ENCODE results near the gene UNC45B. TPM values are rescaled to one million over a fixed set of nuclear protein-coding genes. Genes with fewer than 3 reads are reported as not detected.

Gene UNC45B
- total RNA-seq, 4 donors from 2014 or later: not detected

GRCh38 chr17:35166526-35166925 lies 18.9 kb downstream of the UNC45B start:
- 100% methylated on average over 1 of the region's 5 CpGs; no CpG with 5 or more reads in 1 of the 2 donors for WGBS, 2 donors
- Histone ChIP-seq H3K27ac (no peak overlapping the region), H3K9me3 (no peaks in the 10 kb centered on the region), H3K36me3 (no peaks in the 10 kb centered on the region), H3K27me3 (peaks cover 0 to 18% (median 0%) of the 10 kb centered on the region in 4 donors), H3K4me3 (no peak overlapping the region), H3K4me1 (peaks cover 0 to 4% (median 0%) of the 10 kb centered on the region in 3 donors)
- TF ChIP-seq POLR2A (IDR thresholded peaks at IDR 0.05): no peak
- TF ChIP-seq CTCF (IDR thresholded peaks at IDR 0.05): no peak
- intact Hi-C loops (cut with DNase I): no loop called here
- DNase-seq: no peak

- Histone ChIP-seq H3K36me3 (no peaks in the 10 kb centered on the region), H3K27me3 (peaks cover 0 to 14% (median 0%) of the 10 kb centered on the region in 4 donors), H3K4me3 (no peak overlapping the region), H3K9me3 (no peaks in the 10 kb centered on the region), H3K27ac (no peak overlapping the region), H3K4me1 (peaks cover 0 to 7% (median 0%) of the 10 kb centered on the region in 3 donors)
- TF ChIP-seq POLR2A (IDR thresholded peaks at IDR 0.05): no peak
- TF ChIP-seq CTCF (IDR thresholded peaks at IDR 0.05): no peak
- no peak for DNase-seq
- WGBS, 2 donors: 20 to 44% methylated on average over 2 to 3 of the region's 3 CpGs
- intact Hi-C loops (cut with DNase I): no loop called here
Observed at GRCh38 chr17:35167046-35167445, 19.4 kb downstream of the UNC45B start.

DNA sequence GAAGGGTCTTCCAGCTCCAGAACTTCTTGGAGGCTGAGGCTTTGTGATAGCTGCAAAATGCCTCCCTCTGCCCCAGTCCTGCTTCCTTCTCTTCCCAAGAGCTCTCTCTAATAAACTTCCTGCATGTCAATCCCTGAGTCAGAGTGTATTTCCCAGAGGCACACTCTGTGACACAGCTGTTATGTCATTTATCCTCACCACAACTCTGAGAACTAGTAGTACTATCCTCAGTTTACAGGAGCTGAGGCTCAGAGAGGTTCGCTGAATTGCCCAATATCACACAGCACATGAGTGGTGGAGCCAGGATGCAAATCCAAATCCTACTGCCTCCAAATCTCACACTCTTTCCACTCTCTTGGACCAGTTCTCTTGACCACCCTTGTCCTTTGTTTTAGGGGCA lies 20.0 kb downstream of the UNC45B start:
- WGBS, 2 donors: 50 to 75% methylated on average over 1 of the region's 1 CpG
- no peak overlapping the region for H3K27ac ChIP-seq
- H3K4me1 ChIP-seq: peaks cover 0 to 7% (median 0%) of the 10 kb centered on the region in 3 donors
- peaks cover 0 to 12% (median 0%) of the 10 kb centered on the region in 4 donors for H3K27me3 ChIP-seq
- no peak overlapping the region for H3K4me3 ChIP-seq
- TF ChIP-seq POLR2A (IDR thresholded peaks at IDR 0.05) (no peak), CTCF (IDR thresholded peaks at IDR 0.05) (no peak)
- no peak for DNase-seq
- no peaks in the 10 kb centered on the region for H3K36me3 ChIP-seq
- no peaks in the 10 kb centered on the region for H3K9me3 ChIP-seq
- intact Hi-C loops (cut with DNase I): no loop called here

DNA sequence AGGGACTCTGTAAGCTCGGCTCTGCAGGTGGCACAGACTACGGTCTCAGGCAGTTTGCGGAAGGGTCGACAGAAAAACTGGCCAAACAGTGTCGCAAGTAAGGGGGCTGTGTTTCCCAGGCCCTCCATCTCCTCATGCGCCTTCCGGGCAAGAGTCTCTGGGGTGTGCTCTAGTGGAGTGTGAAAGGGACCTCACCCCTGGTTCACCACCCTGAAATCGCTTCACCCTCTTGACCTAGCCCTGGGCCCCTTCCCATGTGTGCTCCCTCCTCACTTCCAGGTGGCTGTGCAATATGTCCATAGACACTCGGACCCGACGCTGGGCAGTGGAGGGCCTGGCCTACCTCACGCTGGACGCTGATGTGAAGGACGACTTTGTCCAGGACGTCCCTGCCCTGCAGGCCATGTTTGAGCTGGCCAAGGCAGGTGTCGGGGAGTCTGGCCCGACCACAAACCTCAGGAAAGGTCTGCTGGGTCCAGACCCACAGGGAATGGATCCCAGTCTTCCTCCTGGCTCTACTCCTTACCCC lies 22.3 kb downstream of the UNC45B start:
- no peak for DNase-seq
- Histone ChIP-seq H3K4me1 (peaks cover 0 to 7% (median 0%) of the 10 kb centered on the region in 3 donors), H3K4me3 (no peak overlapping the region), H3K27ac (no peak overlapping the region), H3K27me3 (peaks cover 0 to 8% (median 0%) of the 10 kb centered on the region in 4 donors), H3K36me3 (no peaks in the 10 kb centered on the region), H3K9me3 (no peaks in the 10 kb centered on the region)
- intact Hi-C loops (cut with DNase I): loop anchor here (10.0 kb wide), 1 partner anchor 365 kb away; the partner anchor contains the start of gene SLFN12L
- 89% methylated on average over 5 to 10 of the region's 17 CpGs for WGBS, 2 donors
- no peak for TF ChIP-seq CTCF (IDR thresholded peaks at IDR 0.05)
- no peak for TF ChIP-seq POLR2A (IDR thresholded peaks at IDR 0.05)

- DNase-seq: no peak
- intact Hi-C loops (cut with DNase I): loop anchor here (10.0 kb wide), 1 partner anchor 364 kb away; the partner anchor contains the start of gene SLFN12L
- Histone ChIP-seq H3K27me3 (peaks cover 0 to 8% (median 0%) of the 10 kb centered on the region in 4 donors), H3K36me3 (no peaks in the 10 kb centered on the region), H3K4me1 (peaks cover 0 to 7% (median 0%) of the 10 kb centered on the region in 3 donors), H3K4me3 (no peak overlapping the region), H3K9me3 (no peaks in the 10 kb centered on the region), H3K27ac (no peak overlapping the region)
- TF ChIP-seq POLR2A (IDR thresholded peaks at IDR 0.05) (no peak), CTCF (IDR thresholded peaks at IDR 0.05) (peak in 5 of 6 experiments; percentile 16 to 51 (median 42))
- 67 to 68% methylated on average over 9 to 12 of the region's 18 CpGs for WGBS, 2 donors
Observed at GRCh38 chr17:35170968-35171771, 23.6 kb downstream of the UNC45B start.

Data from esophagus squamous epithelium (tissue), 5 donors.